ENCODE measurements around the gene TRIM63.

Gene TRIM63

GRCh38 chr1:26015358-26015757, 52.1 kb downstream of the TRIM63 start:
- no peak for TF ChIP-seq CTCF (IDR thresholded peaks at IDR 0.05; ENCODE audit: low read depth, low read length)
- no peak for DNase-seq (ENCODE audit: extremely low read depth, low read depth)

GRCh38 chr1:26014179-26014578, 53.3 kb downstream of the TRIM63 start:
- no peak for DNase-seq (ENCODE audit: extremely low read depth, low read depth)
- TF ChIP-seq CTCF (IDR thresholded peaks at IDR 0.05; ENCODE audit: low read depth, low read length) = no peak

GRCh38 chr1:26012864-26013263, 54.6 kb downstream of the TRIM63 start:
- no peak for DNase-seq (ENCODE audit: extremely low read depth, low read depth)
- TF ChIP-seq CTCF (IDR thresholded peaks at IDR 0.05; ENCODE audit: low read depth, low read length) = no peak

- DNase-seq (ENCODE audit: extremely low read depth, low read depth) = no peak
- TF ChIP-seq CTCF (IDR thresholded peaks at IDR 0.05; ENCODE audit: low read depth, low read length) = no peak
These were observed 56.6 kb downstream of the TRIM63 start for GRCh38 chr1:26010825-26011224.

GRCh38 chr1:26009796-26010447, 57.5 kb downstream of the TRIM63 start:
- TF ChIP-seq CTCF (IDR thresholded peaks at IDR 0.05; ENCODE audit: low read depth, low read length) = no peak
- DNase-seq (ENCODE audit: extremely low read depth, low read depth) = no peak

- no peak for TF ChIP-seq CTCF (IDR thresholded peaks at IDR 0.05; ENCODE audit: low read depth, low read length)
- DNase-seq (ENCODE audit: extremely low read depth, low read depth) = no peak
These were observed 60.7 kb downstream of the TRIM63 start for GRCh38 chr1:26006710-26007109.

- DNase-seq (ENCODE audit: extremely low read depth, low read depth) = no peak
- no peak for TF ChIP-seq CTCF (IDR thresholded peaks at IDR 0.05; ENCODE audit: low read depth, low read length)
These were observed 61.9 kb downstream of the TRIM63 start for GRCh38 chr1:26005434-26006105.
